ENCODE data around the gene MMP23B. TPM values are rescaled to one million over a fixed set of nuclear protein-coding genes. Genes with fewer than 3 reads are reported as not detected.

Gene MMP23B
- total RNA-seq: 93.8 TPM
- long read RNA-seq, transcript MMP23B-201 (8 exons, 1,326 nt): major isoform, 22 of 88 reads
- long read RNA-seq, transcript MMP23B-207 (4 exons, 626 nt): minor isoform, 20 of 88 reads
- long read RNA-seq, partial matches to known transcripts: 14 of 88 reads
- long read RNA-seq, other reads (novel, unspliced or antisense): 28 of 88 reads

DNA sequence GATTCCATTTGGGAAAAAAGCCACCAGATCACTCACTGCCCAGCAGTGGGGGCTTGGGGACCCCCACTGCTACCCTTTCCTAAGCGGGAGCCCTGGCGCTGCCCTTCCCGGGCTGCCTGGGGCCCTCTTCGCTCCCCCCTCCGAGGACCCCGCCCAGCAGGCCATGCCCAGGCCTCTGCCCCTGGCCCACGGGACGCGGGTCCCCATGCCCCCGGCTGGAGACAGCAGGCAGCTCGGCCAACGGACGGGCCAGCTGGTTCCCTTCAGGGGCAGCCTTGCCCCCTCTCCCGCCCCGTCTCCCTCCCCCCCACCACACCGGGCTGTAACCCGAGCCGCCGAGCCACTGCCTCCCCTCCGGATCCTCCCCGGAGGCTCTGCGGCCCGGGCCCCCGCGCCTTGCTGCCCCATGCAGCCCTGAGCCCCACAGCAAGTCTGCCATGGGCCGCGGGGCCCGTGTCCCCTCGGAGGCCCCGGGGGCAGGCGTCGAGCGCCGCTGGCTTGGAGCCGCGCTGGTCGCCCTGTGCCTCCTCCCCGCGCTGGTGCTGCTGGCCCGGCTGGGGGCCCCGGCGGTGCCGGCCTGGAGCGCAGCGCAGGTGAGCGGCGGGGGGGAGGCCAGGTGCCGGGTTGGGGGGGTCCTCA is at the start of gene MMP23B:
Gene MMP23B, plus strand, starts transcription at position 392 of the 639 bp plus-strand sequence. Its CDS starts 46 bp downstream, at position 438.
- Histone ChIP-seq H3K9me3 (replicated peaks) (no peaks in the 10 kb centered on the region), H3K27ac (replicated peaks) (peak within 1 kb of the TSS; percentile 84), H3K4me1 (peaks cover 21% of the 10 kb centered on the region), H3K27me3 (ENCODE audit: low read depth) (peaks cover 34% of the 10 kb centered on the region), H3K4me3 (peak within 1 kb of the TSS; percentile 57), H3K36me3 (peaks cover 34% of the 10 kb centered on the region)
- TF ChIP-seq, protein P1, sequence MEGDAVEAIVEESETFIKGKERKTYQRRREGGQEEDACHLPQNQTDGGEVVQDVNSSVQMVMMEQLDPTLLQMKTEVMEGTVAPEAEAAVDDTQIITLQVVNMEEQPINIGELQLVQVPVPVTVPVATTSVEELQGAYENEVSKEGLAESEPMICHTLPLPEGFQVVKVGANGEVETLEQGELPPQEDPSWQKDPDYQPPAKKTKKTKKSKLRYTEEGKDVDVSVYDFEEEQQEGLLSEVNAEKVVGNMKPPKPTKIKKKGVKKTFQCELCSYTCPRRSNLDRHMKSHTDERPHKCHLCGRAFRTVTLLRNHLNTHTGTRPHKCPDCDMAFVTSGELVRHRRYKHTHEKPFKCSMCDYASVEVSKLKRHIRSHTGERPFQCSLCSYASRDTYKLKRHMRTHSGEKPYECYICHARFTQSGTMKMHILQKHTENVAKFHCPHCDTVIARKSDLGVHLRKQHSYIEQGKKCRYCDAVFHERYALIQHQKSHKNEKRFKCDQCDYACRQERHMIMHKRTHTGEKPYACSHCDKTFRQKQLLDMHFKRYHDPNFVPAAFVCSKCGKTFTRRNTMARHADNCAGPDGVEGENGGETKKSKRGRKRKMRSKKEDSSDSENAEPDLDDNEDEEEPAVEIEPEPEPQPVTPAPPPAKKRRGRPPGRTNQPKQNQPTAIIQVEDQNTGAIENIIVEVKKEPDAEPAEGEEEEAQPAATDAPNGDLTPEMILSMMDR (IDR thresholded peaks at IDR 0.05; ENCODE audit: borderline replicate concordance): no peak
- intact Hi-C loops (cut with micrococcal nuclease): no loop called here
- peak; percentile 26 for DNase-seq

GRCh38 chr1:1582585-1583346 is 49.2 kb upstream of the MMP23B start:
- no peaks in the 10 kb centered on the region for H3K9me3 ChIP-seq (replicated peaks)
- peaks cover 55% of the 10 kb centered on the region for H3K27me3 ChIP-seq (ENCODE audit: low read depth)
- H3K4me1 ChIP-seq: no peaks in the 10 kb centered on the region
- H3K36me3 ChIP-seq: no peaks in the 10 kb centered on the region
- H3K27ac ChIP-seq (replicated peaks): no peak overlapping the region
- intact Hi-C loops (cut with micrococcal nuclease): no loop called here
- H3K4me3 ChIP-seq: no peak overlapping the region
- TF ChIP-seq, protein P1 (IDR thresholded peaks at IDR 0.05; ENCODE audit: borderline replicate concordance): no peak
- DNase-seq: no peak

DNA sequence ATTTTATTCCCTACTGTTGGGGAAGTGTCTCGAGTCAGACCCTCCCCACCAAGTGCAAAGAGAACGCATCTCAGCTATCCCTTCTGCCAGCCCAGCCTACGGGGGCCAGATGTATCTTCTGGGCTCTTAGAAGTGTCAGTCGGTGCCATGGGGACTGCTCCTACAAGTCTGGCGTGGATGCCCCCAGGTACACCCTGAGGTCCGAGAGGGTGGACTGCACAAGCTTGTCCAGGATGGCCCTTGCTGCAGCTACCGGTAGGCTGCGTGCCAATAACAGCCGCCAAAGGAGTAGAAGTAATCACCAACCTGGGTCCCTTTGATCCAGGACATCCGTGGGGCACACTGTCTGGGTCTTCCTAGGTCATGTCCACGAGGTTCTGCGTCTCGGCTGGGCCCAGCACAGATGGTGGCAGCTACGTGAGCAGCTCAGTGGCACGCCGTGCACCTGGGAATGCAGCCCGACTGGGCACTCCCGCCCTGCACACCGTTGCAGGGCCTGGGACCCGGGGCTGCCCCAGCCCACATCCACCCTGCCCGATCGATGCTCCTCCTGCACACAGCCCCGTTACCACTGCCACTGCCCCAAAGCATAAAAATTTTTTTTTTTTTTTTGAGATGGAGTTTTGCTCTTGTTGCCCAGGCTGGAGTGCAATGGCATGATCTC is 48.5 kb upstream of the MMP23B start:
- Histone ChIP-seq H3K9me3 (replicated peaks) (no peaks in the 10 kb centered on the region), H3K4me1 (no peaks in the 10 kb centered on the region), H3K4me3 (no peak overlapping the region), H3K36me3 (no peaks in the 10 kb centered on the region), H3K27me3 (ENCODE audit: low read depth) (peaks cover 58% of the 10 kb centered on the region), H3K27ac (replicated peaks) (no peak overlapping the region)
- intact Hi-C loops (cut with micrococcal nuclease): no loop called here
- DNase-seq: no peak
- TF ChIP-seq, protein P1 (IDR thresholded peaks at IDR 0.05; ENCODE audit: borderline replicate concordance): no peak

- Histone ChIP-seq H3K9me3 (replicated peaks) (no peaks in the 10 kb centered on the region), H3K4me3 (no peak overlapping the region), H3K4me1 (no peaks in the 10 kb centered on the region), H3K27me3 (ENCODE audit: low read depth) (peaks cover 40% of the 10 kb centered on the region), H3K36me3 (no peaks in the 10 kb centered on the region), H3K27ac (replicated peaks) (no peak overlapping the region)
- no peak for DNase-seq
- intact Hi-C loops (cut with micrococcal nuclease): no loop called here
- TF ChIP-seq, protein P1 (IDR thresholded peaks at IDR 0.05; ENCODE audit: borderline replicate concordance): no peak
Observed at GRCh38 chr1:1591452-1591851, 40.5 kb upstream of the MMP23B start.

- Histone ChIP-seq H3K4me3 (no peak overlapping the region), H3K4me1 (peaks cover 13% of the 10 kb centered on the region), H3K27me3 (ENCODE audit: low read depth) (peaks cover 46% of the 10 kb centered on the region), H3K27ac (replicated peaks) (no peak overlapping the region), H3K9me3 (replicated peaks) (no peaks in the 10 kb centered on the region), H3K36me3 (no peaks in the 10 kb centered on the region)
- intact Hi-C loops (cut with micrococcal nuclease): no loop called here
- no peak for DNase-seq
- TF ChIP-seq, protein P1 (IDR thresholded peaks at IDR 0.05; ENCODE audit: borderline replicate concordance): no peak
Observed at GRCh38 chr1:1593834-1594601, 38.0 kb upstream of the MMP23B start.

Data from left ventricle myocardium inferior (tissue), 1 donor.